Smooth muscle cell (in vitro differentiated cells): Measurements from ENCODE around the gene UST. TPM values are rescaled to one million over a fixed set of nuclear protein-coding genes. Genes with fewer than 3 reads are reported as not detected.

Experiments used
- DNase-seq: peaks from one replicate; lab custom pipeline; 2025; ENCODE audit not compliant: unreplicated experiment; lab: John Stamatoyannopoulos, UW
- H2AFZ ChIP-seq: fragments of 200-600 bp; sonication (generic); 2 replicates; pipeline ENCODE4 v1.6.0; 2016; ENCODE audit warnings: antibody characterized with exemption, low read depth, mild to moderate bottlenecking
- H3F3A ChIP-seq: fragments of 200-600 bp; sonication (generic); 2 replicates; pipeline ENCODE4 v1.6.0; 2017; ENCODE audit warnings: antibody characterized with exemption, low read depth
- H3K27ac ChIP-seq: fragments of 200-600 bp; sonication (generic); 2 replicates; pipeline ENCODE4 v1.5.1; 2016; ENCODE audit warnings: low read depth, mild to moderate bottlenecking
- H3K27me3 ChIP-seq: fragments of 200-600 bp; sonication (generic); 2 replicates; pipeline ENCODE4 v1.6.1; 2016; ENCODE audit warnings: low read depth, mild to moderate bottlenecking
- H3K36me3 ChIP-seq: fragments of 200-600 bp; sonication (generic); 2 replicates; pipeline ENCODE4 v1.5.1; 2016; ENCODE audit warnings: low read depth
- H3K4me1 ChIP-seq: fragments of 200-600 bp; sonication (generic); 2 replicates; pipeline ENCODE4 v1.5.1; 2016; ENCODE audit warnings: low read depth
- H3K4me2 ChIP-seq: fragments of 200-600 bp; sonication (generic); 2 replicates; pipeline ENCODE4 v1.6.0; 2016; ENCODE audit warnings: mild to moderate bottlenecking
- H3K4me3 ChIP-seq: fragments of 200-600 bp; sonication (generic); 2 replicates; pipeline ENCODE4 v1.5.1; 2016; ENCODE audit warnings: mild to moderate bottlenecking
- H3K79me2 ChIP-seq: fragments of 200-600 bp; sonication (generic); 2 replicates; pipeline ENCODE4 v1.6.0; 2016; ENCODE audit warnings: low read depth, mild to moderate bottlenecking
- H3K9ac ChIP-seq: fragments of 200-600 bp; sonication (generic); 2 replicates; pipeline ENCODE4 v1.6.0; 2016; ENCODE audit warnings: low read depth
- H3K9me3 ChIP-seq: fragments of 200-600 bp; sonication (generic); replicated peaks from 2 replicates; pipeline ENCODE4 v1.5.1; 2016; ENCODE audit warnings: low read depth
- H4K20me1 ChIP-seq: fragments of 200-600 bp; sonication (generic); 2 replicates; pipeline ENCODE4 v1.6.0; 2016; ENCODE audit warnings: low read depth
- CTCF ChIP-seq: fragments of 200-600 bp; sonication (generic); IDR thresholded peaks from 2 replicates; pipeline ENCODE4 v1.5.1; 2017; ENCODE audit warnings: borderline replicate concordance, mild to moderate bottlenecking, antibody characterized with exemption; ENCODE audit not compliant: insufficient read depth, poor library complexity, severe bottlenecking
- WGBS: methylation state at CpG from one replicate; pipeline ENCODE4 v1.1.7; 2016; ENCODE audit warnings: low lambda C conversion rate; 5-methylcytosine and 5-hydroxymethylcytosine counted together
- polyA plus RNA-seq: library from polyadenylated mRNA; unstranded; fragments of >200 nt; fragmentation: Nextera tagmentation; extraction: Ambion mirVana; gene quantifications from 2 replicates; pipeline ENCODE4 v1.2.1, GENCODE V29; 2016
- total RNA-seq: library from RNA; depleted of rRNA; stranded (reverse); fragments of >200 nt; gene quantifications from 2 replicates; pipeline ENCODE4 v1.2.3, GENCODE V29; 2014

UST gene
- total and polyA plus RNA-seq, 2 experiments from 2014 or later = 16.1 to 19.5 TPM

GRCh38 chr6:149052350-149053106 is 305.7 kb downstream of the UST start:
- WGBS = 77% methylated on average over 6 of the region's 6 CpGs
- H3K27ac ChIP-seq = no peak overlapping the region

GRCh38 chr6:149053848-149054558 is 307.2 kb downstream of the UST start:
- no peak for TF ChIP-seq CTCF
- no peak for DNase-seq
- H3K4me1 ChIP-seq = no peaks in the 10 kb centered on the region
- no peak overlapping the region for H3K9ac ChIP-seq
- H2AFZ ChIP-seq = no peak overlapping the region
- H3K79me2 ChIP-seq = no peaks in the 10 kb centered on the region
- H3K4me2 ChIP-seq = no peak overlapping the region
- no peak overlapping the region for H3K27ac ChIP-seq
- H3F3A ChIP-seq = no peaks in the 10 kb centered on the region
- no peaks in the 10 kb centered on the region for H3K9me3 ChIP-seq
- H3K4me3 ChIP-seq = no peak overlapping the region
- no peaks in the 10 kb centered on the region for H3K27me3 ChIP-seq
- H3K36me3 ChIP-seq = no peaks in the 10 kb centered on the region
- 95% methylated on average over 4 of the region's 4 CpGs for WGBS
- H4K20me1 ChIP-seq = no peaks in the 10 kb centered on the region

More at GRCh38 chr6:149052350-149053106, 305.7 kb downstream of the UST start:
- H2AFZ ChIP-seq = no peak overlapping the region
- no peak overlapping the region for H3K4me3 ChIP-seq
- no peaks in the 10 kb centered on the region for H3K79me2 ChIP-seq
- DNase-seq = no peak
- H3K36me3 ChIP-seq = no peaks in the 10 kb centered on the region
- no peak overlapping the region for H3K9ac ChIP-seq
- no peak overlapping the region for H3K4me2 ChIP-seq
- H3K27me3 ChIP-seq = no peaks in the 10 kb centered on the region
- no peaks in the 10 kb centered on the region for H3F3A ChIP-seq
- no peaks in the 10 kb centered on the region for H3K9me3 ChIP-seq
- H3K4me1 ChIP-seq = no peaks in the 10 kb centered on the region
- TF ChIP-seq CTCF = no peak
- H4K20me1 ChIP-seq = no peaks in the 10 kb centered on the region

GRCh38 chr6:149054559-149055194 is 307.8 kb downstream of the UST start:
- no peaks in the 10 kb centered on the region for H3K79me2 ChIP-seq
- no peak overlapping the region for H3K9ac ChIP-seq
- H3K36me3 ChIP-seq = no peaks in the 10 kb centered on the region
- no peak overlapping the region for H3K4me2 ChIP-seq
- no peak overlapping the region for H2AFZ ChIP-seq
- no peaks in the 10 kb centered on the region for H3K9me3 ChIP-seq
- no peaks in the 10 kb centered on the region for H4K20me1 ChIP-seq
- H3K4me1 ChIP-seq = no peaks in the 10 kb centered on the region
- no peak overlapping the region for H3K27ac ChIP-seq
- no peaks in the 10 kb centered on the region for H3K27me3 ChIP-seq
- H3K4me3 ChIP-seq = no peak overlapping the region
- H3F3A ChIP-seq = peaks cover 4% of the 10 kb centered on the region
- TF ChIP-seq CTCF = no peak
- WGBS = 94% methylated on average over 8 of the region's 8 CpGs
- DNase-seq = no peak
